ENCODE data around the gene IFITM10. TPM values are rescaled to one million over a fixed set of nuclear protein-coding genes. Genes with fewer than 3 reads are reported as not detected.

Gene IFITM10
- total and polyA plus RNA-seq, 9 of the 15 experiments (the other 6 are each of a cell fraction or from before 2014, with no cell fraction given) = 0.08 to 0.13 (median 0.09) TPM; not detected in 6

DNA sequence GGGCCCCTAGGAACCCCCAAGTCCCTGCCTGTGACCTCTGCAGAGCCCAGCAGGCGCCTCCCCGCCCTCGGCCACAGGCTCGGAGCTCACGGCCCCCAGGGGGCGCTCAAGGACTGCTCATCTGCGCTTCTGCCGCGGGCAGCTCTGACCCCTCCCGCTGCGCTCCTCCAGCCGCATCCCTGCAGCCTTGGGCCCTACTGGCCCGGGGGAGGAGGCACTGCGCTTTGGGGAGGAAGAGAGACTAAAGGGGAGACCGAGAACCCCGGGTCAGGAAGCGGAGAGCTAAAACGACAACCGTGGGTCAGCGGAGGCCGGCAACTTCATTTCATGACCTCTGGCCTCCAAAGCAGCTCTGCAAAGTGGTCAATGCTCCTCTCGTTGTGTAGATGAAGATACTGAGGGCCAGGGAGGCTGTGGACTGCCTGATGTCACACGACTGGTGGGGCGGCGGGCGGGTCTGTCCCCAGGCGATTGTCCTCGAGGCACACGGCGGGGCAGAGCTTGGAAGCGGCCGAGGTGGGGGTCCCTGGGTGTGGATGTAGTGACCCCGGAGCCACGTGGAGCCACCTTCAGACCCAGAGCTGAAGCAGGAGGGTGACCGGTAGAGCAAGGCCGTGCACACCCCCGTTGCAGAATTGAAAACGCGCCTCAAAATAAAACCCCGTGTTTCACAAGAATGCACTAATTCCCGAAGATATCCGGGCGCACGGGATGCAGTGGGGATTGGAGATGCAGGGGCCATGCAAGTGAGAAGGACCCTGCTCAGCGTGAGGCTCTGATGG, 56.1 kb downstream of the IFITM10 start (continued):
- no peak for TF ChIP-seq MLX (CRISPR knock-in tag; conservative IDR thresholded peaks at IDR 0.05)
- TF ChIP-seq, protein P1, sequence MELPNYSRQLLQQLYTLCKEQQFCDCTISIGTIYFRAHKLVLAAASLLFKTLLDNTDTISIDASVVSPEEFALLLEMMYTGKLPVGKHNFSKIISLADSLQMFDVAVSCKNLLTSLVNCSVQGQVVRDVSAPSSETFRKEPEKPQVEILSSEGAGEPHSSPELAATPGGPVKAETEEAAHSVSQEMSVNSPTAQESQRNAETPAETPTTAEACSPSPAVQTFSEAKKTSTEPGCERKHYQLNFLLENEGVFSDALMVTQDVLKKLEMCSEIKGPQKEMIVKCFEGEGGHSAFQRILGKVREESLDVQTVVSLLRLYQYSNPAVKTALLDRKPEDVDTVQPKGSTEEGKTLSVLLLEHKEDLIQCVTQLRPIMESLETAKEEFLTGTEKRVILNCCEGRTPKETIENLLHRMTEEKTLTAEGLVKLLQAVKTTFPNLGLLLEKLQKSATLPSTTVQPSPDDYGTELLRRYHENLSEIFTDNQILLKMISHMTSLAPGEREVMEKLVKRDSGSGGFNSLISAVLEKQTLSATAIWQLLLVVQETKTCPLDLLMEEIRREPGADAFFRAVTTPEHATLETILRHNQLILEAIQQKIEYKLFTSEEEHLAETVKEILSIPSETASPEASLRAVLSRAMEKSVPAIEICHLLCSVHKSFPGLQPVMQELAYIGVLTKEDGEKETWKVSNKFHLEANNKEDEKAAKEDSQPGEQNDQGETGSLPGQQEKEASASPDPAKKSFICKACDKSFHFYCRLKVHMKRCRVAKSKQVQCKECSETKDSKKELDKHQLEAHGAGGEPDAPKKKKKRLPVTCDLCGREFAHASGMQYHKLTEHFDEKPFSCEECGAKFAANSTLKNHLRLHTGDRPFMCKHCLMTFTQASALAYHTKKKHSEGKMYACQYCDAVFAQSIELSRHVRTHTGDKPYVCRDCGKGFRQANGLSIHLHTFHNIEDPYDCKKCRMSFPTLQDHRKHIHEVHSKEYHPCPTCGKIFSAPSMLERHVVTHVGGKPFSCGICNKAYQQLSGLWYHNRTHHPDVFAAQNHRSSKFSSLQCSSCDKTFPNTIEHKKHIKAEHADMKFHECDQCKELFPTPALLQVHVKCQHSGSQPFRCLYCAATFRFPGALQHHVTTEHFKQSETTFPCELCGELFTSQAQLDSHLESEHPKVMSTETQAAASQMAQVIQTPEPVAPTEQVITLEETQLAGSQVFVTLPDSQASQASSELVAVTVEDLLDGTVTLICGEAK (IDR thresholded peaks at IDR 0.05) = no peak
- TF ChIP-seq, protein P1 (CRISPR knock-in tag; IDR thresholded peaks at IDR 0.05) = no peak
- TF ChIP-seq PHF20 (IDR thresholded peaks at IDR 0.05; ENCODE audit: partially characterized antibody) = peak; percentile 27
- no peak for TF ChIP-seq SMAD4 (CRISPR knock-in tag; conservative IDR thresholded peaks at IDR 0.05)
- TF ChIP-seq ZNF75A (CRISPR knock-in tag; IDR thresholded peaks at IDR 0.05) = no peak
- TF ChIP-seq, protein P2, sequence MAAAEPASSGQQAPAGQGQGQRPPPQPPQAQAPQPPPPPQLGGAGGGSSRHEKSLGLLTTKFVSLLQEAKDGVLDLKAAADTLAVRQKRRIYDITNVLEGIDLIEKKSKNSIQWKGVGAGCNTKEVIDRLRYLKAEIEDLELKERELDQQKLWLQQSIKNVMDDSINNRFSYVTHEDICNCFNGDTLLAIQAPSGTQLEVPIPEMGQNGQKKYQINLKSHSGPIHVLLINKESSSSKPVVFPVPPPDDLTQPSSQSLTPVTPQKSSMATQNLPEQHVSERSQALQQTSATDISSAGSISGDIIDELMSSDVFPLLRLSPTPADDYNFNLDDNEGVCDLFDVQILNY (CRISPR knock-in tag; IDR thresholded peaks at IDR 0.05) = no peak
- TF ChIP-seq, protein P3, sequence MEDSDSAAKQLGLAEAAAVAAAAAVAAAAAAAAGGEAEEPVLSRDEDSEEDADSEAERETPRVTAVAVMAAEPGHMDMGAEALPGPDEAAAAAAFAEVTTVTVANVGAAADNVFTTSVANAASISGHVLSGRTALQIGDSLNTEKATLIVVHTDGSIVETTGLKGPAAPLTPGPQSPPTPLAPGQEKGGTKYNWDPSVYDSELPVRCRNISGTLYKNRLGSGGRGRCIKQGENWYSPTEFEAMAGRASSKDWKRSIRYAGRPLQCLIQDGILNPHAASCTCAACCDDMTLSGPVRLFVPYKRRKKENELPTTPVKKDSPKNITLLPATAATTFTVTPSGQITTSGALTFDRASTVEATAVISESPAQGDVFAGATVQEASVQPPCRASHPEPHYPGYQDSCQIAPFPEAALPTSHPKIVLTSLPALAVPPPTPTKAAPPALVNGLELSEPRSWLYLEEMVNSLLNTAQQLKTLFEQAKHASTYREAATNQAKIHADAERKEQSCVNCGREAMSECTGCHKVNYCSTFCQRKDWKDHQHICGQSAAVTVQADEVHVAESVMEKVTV (CRISPR knock-in tag; IDR thresholded peaks at IDR 0.05) = peak; percentile 90
- peak; percentile 23; the same call in 1 of the 2 replicates for TF ChIP-seq CXXC5 (CRISPR knock-in tag; IDR thresholded peaks at IDR 0.05)
- TF ChIP-seq XRCC5 (IDR thresholded peaks at IDR 0.05; ENCODE audit: low read depth, low read length) = peak; percentile 40; the same call in 1 of the 2 replicates
- 0 out of 2 replicates have a peak, but pooled peaks have one; percentile 36 for TF ChIP-seq SP1 (CRISPR knock-in tag; IDR thresholded peaks at IDR 0.05)
- TF ChIP-seq GABPB1 (CRISPR knock-in tag; IDR thresholded peaks at IDR 0.05) = peak; percentile 49; the same call in 1 of the 2 replicates
- no peak for TF ChIP-seq CREB1 (IDR thresholded peaks at IDR 0.05)
- TF ChIP-seq CREB1 (CRISPR knock-in tag; IDR thresholded peaks at IDR 0.05) = 0 out of 2 replicates have a peak, but pooled peaks have one; percentile 22
- peak; percentile 85 for TF ChIP-seq ARID2 (IDR thresholded peaks at IDR 0.05)
- peak; percentile 44; the same call in 1 of the 2 replicates for TF ChIP-seq CTBP1 (IDR thresholded peaks at IDR 0.05; ENCODE audit: borderline replicate concordance)

All from K562 (cell line).